Measurements from ENCODE around the gene LOX.

The LOX gene

DNA sequence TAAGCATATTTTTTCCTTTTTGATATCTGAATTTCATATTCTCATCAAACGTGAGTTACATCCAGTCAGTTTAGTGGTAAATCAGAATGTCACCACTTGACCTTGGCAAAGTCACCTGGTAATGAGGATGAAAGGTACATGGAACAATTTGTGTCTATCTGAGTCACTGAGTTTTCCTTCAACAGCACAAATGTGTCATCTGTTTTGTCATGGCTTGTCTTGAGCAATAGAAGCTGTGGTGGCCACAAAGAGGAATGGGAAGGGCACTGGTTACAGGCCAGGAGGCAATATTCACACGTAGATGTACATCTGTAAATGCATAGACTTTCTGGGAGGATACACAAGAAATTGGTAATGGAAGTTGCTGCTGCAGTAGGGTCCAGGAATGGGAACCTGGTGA is 42.9 kb upstream of the LOX start:
- TF ChIP-seq, protein P1, sequence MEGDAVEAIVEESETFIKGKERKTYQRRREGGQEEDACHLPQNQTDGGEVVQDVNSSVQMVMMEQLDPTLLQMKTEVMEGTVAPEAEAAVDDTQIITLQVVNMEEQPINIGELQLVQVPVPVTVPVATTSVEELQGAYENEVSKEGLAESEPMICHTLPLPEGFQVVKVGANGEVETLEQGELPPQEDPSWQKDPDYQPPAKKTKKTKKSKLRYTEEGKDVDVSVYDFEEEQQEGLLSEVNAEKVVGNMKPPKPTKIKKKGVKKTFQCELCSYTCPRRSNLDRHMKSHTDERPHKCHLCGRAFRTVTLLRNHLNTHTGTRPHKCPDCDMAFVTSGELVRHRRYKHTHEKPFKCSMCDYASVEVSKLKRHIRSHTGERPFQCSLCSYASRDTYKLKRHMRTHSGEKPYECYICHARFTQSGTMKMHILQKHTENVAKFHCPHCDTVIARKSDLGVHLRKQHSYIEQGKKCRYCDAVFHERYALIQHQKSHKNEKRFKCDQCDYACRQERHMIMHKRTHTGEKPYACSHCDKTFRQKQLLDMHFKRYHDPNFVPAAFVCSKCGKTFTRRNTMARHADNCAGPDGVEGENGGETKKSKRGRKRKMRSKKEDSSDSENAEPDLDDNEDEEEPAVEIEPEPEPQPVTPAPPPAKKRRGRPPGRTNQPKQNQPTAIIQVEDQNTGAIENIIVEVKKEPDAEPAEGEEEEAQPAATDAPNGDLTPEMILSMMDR (IDR thresholded peaks at IDR 0.05; ENCODE audit: insufficient read depth, low read length, missing control alignments) = no peak
- ChIA-PET POLR2A (no interaction called here), CTCF (interaction anchor here (0.7 to 2.1 kb wide), 3 partner anchors 18 to 56 kb away, joined by 3 to 14 read pairs (median 4); partner anchors contain the start of gene LOX)
- DNase-seq (ENCODE audit: low read depth, low spot score) = no peak
- H3K4me3 ChIP-seq (ENCODE audit: low read depth, low read length) = no peak overlapping the region

DNA sequence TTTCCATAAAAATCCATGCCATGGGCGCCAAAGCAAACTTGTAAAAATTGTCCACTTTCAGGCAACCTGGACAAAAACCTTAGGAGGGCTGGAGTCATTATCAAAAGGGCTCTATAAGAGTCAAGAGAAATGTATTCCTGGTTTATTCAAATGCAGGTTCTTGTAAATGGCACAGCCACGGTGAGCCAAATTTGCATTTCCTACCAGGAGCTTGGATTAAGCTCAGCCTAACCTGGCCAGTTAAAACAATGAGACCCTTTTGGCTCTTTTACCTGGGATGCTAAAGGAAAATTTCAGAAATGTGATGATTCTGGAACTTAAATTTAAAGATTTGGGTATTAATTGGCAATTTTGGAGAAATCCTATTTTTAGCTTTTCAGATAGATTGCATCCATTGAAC is 42.4 kb upstream of the LOX start:
- TF ChIP-seq, protein P1 (IDR thresholded peaks at IDR 0.05; ENCODE audit: insufficient read depth, low read length, missing control alignments) = no peak
- CTCF ChIA-PET = interaction anchor here (0.7 to 2.1 kb wide), 2 partner anchors 18 to 57 kb away, joined by 3 to 14 read pairs; no protein-coding TSS in a partner anchor
- H3K4me3 ChIP-seq (ENCODE audit: low read depth, low read length) = no peak overlapping the region
- POLR2A ChIA-PET = no interaction called here
- no peak for DNase-seq (ENCODE audit: low read depth, low spot score)

DNA sequence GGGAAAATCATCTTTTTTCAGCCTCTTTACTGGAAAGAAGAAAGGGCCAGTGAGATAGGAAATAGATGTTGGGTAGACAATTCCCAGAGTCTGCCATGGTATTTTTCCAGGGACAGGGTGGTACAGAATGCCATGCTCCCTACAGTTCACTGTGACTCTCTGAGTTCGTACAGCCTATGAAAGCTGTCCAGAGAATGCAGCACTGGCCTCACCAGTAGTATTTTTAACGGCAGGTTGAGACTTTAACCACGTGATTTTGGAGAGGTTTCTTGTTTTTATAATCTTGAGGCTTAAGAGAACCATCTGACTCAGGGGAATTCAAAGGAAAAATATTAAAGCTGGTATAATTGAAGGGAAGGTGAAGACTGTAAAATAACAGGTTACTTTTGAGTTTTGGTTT is 41.1 kb upstream of the LOX start:
- CTCF ChIA-PET = interaction anchor here (0.8 to 1.2 kb wide), 2 partner anchors 8 to 17 kb away, joined by 3 to 7 read pairs; no protein-coding TSS in a partner anchor

DNA sequence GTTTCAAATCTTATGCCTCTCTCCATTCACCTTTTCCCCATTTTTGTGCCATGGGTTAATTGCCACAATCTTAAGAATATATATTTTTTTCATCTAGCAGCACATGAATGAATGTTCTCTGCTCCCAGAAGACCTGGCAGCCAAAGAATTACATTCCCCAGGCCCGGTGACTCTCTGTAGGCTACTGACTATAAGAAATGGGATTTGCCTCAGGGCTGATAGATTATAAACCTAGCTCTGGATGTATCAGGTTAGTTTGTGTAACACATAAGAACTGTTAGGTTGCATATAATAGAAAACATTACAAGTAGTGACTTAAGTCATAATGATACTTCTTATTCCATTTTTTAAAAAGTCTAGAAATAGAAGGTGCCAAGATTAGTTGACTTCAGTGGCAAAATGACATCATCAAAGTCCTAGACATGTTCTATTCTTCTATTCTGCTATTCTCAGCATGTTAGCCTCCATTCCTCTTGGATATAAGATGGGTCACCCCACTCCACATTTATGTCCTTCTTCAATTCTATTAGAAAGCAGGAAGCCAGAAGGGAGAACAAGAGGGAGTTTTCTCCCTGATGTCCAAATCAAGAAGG is 40.4 kb upstream of the LOX start:
- CTCF ChIA-PET = interaction anchor here (1.0 to 1.6 kb wide), 2 partner anchors 16 to 38 kb away, joined by 6 to 7 read pairs; no protein-coding TSS in a partner anchor
- POLR2A ChIA-PET = no interaction called here
- no peak overlapping the region for H3K4me3 ChIP-seq (ENCODE audit: low read depth, low read length)
- TF ChIP-seq, protein P1 (IDR thresholded peaks at IDR 0.05; ENCODE audit: insufficient read depth, low read length, missing control alignments) = no peak
- no peak for DNase-seq (ENCODE audit: low read depth, low spot score)

More for the DNA sequence above, 41.1 kb upstream of the LOX start:
- TF ChIP-seq, protein P1 (IDR thresholded peaks at IDR 0.05; ENCODE audit: insufficient read depth, low read length, missing control alignments) = no peak
- no peak overlapping the region for H3K4me3 ChIP-seq (ENCODE audit: low read depth, low read length)
- POLR2A ChIA-PET = no interaction called here
- no peak for DNase-seq (ENCODE audit: low read depth, low spot score)

DNA sequence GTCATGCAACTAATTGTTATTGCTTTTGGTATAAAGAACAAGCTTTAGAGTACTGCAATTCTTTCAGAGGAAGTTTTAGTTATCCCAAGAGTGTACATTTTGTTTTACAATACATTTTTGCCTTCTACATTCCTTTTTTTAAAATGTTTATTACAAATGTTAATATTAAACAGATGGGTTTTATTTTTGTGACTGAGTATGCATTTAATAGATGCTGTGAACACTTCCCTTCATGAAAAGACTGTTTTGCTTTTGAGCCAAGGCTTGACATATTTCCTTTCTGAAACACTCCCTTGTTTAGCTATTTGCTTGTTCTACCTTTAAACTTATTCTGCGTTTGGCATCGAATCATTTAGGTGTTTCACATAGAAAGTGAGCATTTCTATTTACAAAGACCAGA is 36.4 kb upstream of the LOX start:
- ChIA-PET POLR2A (no interaction called here), CTCF (interaction anchor here (1.9 kb wide), 1 partner anchor 12 kb away, joined by 9 read pairs; no protein-coding TSS in a partner anchor)
- TF ChIP-seq, protein P1 (IDR thresholded peaks at IDR 0.05; ENCODE audit: insufficient read depth, low read length, missing control alignments) = no peak
- H3K4me3 ChIP-seq (ENCODE audit: low read depth, low read length) = no peak overlapping the region
- DNase-seq (ENCODE audit: low read depth, low spot score) = no peak

GRCh38 chr5:122112733-122113558 is 34.9 kb upstream of the LOX start:
- CTCF ChIA-PET = interaction anchor here (0.9 to 4.5 kb wide), 4 partner anchors 11 to 43 kb away, joined by 3 to 39 read pairs (median 6); no protein-coding TSS in a partner anchor
- no peak overlapping the region for H3K4me3 ChIP-seq (ENCODE audit: low read depth, low read length)
- no peak for DNase-seq (ENCODE audit: low read depth, low spot score)
- TF ChIP-seq, protein P1 (IDR thresholded peaks at IDR 0.05; ENCODE audit: insufficient read depth, low read length, missing control alignments) = no peak
- POLR2A ChIA-PET = no interaction called here

All from AG04449 (cell line).